HFFc6 (cell line): ENCODE data around the gene DPM2. TPM values are rescaled to one million over a fixed set of nuclear protein-coding genes. Genes with fewer than 3 reads are reported as not detected.

Source experiments
- DNase-seq: peaks from one replicate; pipeline ENCODE4 v3.0.0-alpha.2; 2018
- H3K27ac Mint-ChIP-seq: 2 replicates; pipeline ENCODE4 v1.8.0; 2020; ENCODE audit warnings: mild to moderate bottlenecking, mixed read lengths
- H3K27me3 Mint-ChIP-seq: 2 replicates; pipeline ENCODE4 v1.8.0; 2021; ENCODE audit warnings: mild to moderate bottlenecking, moderate library complexity, mixed read lengths; ENCODE audit not compliant: insufficient read depth
- H3K36me3 Mint-ChIP-seq: 2 replicates; pipeline ENCODE4 v1.8.0; 2021; ENCODE audit warnings: low read depth, mixed read lengths
- H3K4me1 Mint-ChIP-seq: 2 replicates; pipeline ENCODE4 v1.8.0; 2020; ENCODE audit warnings: low read depth, mixed read lengths
- H3K4me3 Mint-ChIP-seq: 2 replicates; pipeline ENCODE4 v1.8.0; 2020; ENCODE audit warnings: mild to moderate bottlenecking, moderate library complexity, mixed read lengths
- H3K9me3 Mint-ChIP-seq: 2 replicates; pipeline ENCODE4 v1.8.0; 2020; ENCODE audit warnings: mild to moderate bottlenecking, mixed read lengths
- total RNA-seq, 6 experiments: library from RNA; stranded (reverse); fragmentation: NEBNext Ultra II Directional; extraction: Animal tissue kit (Norgen Biotek cat#: 25700); gene quantifications; 2 replicates in 1 of 6; 3 replicates in 5 of 6; pipeline ENCODE4 v1.2.3, GENCODE V29; 2021
- TF ChIP-seq, protein P1 (sequence below): fragments of 200-600 bp; sonication (generic); IDR thresholded peaks from 2 replicates; pipeline ENCODE4 v1.5.0; 2021; ENCODE audit warnings: antibody characterized with exemption, mild to moderate bottlenecking

Gene DPM2
- total RNA-seq, 6 experiments from 2014 or later = 42.5 to 49.6 (median 47.1) TPM

GRCh38 chr9:127941062-127941960 lies 3.7 kb upstream of the DPM2 start:
- H3K9me3 Mint-ChIP-seq = no peaks in the 10 kb centered on the region
- peaks cover 6% of the 10 kb centered on the region for H3K27me3 Mint-ChIP-seq
- TF ChIP-seq, protein P1, sequence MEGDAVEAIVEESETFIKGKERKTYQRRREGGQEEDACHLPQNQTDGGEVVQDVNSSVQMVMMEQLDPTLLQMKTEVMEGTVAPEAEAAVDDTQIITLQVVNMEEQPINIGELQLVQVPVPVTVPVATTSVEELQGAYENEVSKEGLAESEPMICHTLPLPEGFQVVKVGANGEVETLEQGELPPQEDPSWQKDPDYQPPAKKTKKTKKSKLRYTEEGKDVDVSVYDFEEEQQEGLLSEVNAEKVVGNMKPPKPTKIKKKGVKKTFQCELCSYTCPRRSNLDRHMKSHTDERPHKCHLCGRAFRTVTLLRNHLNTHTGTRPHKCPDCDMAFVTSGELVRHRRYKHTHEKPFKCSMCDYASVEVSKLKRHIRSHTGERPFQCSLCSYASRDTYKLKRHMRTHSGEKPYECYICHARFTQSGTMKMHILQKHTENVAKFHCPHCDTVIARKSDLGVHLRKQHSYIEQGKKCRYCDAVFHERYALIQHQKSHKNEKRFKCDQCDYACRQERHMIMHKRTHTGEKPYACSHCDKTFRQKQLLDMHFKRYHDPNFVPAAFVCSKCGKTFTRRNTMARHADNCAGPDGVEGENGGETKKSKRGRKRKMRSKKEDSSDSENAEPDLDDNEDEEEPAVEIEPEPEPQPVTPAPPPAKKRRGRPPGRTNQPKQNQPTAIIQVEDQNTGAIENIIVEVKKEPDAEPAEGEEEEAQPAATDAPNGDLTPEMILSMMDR = peak; percentile 12; the same call in 1 of the 2 replicates
- peaks cover 26% of the 10 kb centered on the region for H3K4me1 Mint-ChIP-seq
- H3K36me3 Mint-ChIP-seq = peaks cover 1% of the 10 kb centered on the region
- H3K4me3 Mint-ChIP-seq = no peak overlapping the region
- no peak for DNase-seq
- H3K27ac Mint-ChIP-seq = no peak overlapping the region

DNA sequence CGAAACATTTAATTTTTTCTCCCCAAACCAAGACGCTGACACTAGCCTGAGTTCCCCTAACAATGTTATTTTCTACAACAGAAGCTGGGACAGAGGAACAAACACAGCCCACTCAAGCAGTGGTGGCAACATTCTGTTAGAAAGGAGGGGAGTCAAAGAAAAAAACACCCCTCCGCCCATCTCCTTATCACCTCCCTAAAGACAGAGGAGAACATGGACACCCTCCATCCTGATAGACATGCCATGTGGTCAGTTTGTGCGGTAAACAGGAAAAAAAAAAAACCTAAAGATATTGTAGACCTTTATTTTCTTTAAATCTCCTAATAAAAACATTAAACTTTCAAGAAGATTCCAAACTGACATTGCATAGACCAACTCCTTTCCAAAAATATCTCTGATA lies 2.9 kb upstream of the DPM2 start:
- Mint-ChIP-seq H3K27ac (no peak overlapping the region), H3K4me1 (peaks cover 33% of the 10 kb centered on the region), H3K4me3 (no peak overlapping the region), H3K27me3 (peaks cover 6% of the 10 kb centered on the region), H3K36me3 (peaks cover 9% of the 10 kb centered on the region), H3K9me3 (no peaks in the 10 kb centered on the region)
- TF ChIP-seq, protein P1 = no peak
- no peak for DNase-seq

DNA sequence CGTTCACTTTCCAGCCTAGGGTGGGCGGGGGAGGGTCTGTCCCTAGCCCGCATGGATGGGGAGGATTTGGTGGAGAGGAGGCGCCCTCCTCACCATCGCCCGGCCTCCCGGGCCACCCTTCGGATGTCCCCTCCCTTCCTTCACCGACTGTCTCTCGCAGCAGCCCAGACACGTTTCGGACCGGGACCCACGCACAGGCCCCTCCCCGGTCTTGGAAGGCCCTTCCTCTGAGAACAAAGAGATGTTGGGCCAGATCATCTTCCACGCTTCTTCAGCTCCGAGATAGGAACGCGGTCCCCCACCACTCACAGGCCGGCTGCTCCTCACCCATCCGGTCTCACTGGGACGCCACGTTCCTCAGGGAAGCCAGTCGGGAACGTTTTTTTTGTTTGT lies 640 bp upstream of the DPM2 start:
- no peak overlapping the region for H3K4me3 Mint-ChIP-seq
- no peak overlapping the region; the same call in 1 of the 2 replicates for H3K27ac Mint-ChIP-seq
- no peak for DNase-seq
- H3K27me3 Mint-ChIP-seq = peaks cover 6% of the 10 kb centered on the region
- no peaks in the 10 kb centered on the region for H3K9me3 Mint-ChIP-seq
- H3K36me3 Mint-ChIP-seq = peaks cover 9% of the 10 kb centered on the region
- TF ChIP-seq, protein P1 = no peak
- H3K4me1 Mint-ChIP-seq = peaks cover 41% of the 10 kb centered on the region

DNA sequence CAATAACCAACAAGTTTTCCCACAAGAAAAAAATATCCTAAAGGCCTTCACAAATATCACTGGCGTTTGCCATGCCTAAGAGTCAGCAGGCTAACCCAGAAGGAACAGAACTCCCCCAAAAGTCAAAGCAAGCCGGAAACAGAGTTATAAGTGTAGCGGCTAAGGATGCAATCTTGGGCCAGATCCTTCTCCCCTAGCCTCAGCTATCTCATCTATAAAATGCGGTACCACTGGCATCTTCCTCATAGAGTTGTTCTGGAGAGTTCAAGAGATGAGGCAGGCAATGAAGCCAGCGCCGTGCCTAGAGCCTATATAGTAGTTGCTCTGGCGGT lies 632 bp downstream of the DPM2 start:
- Mint-ChIP-seq H3K4me1 (peaks cover 42% of the 10 kb centered on the region), H3K27me3 (peaks cover 6% of the 10 kb centered on the region), H3K9me3 (no peaks in the 10 kb centered on the region), H3K4me3 (peak overlapping the region; percentile 94), H3K36me3 (peaks cover 15% of the 10 kb centered on the region), H3K27ac (peak overlapping the region; percentile 82)
- TF ChIP-seq, protein P1 = no peak
- DNase-seq = no peak

- Mint-ChIP-seq H3K9me3 (no peaks in the 10 kb centered on the region), H3K4me1 (peaks cover 47% of the 10 kb centered on the region), H3K27ac (peak overlapping the region; percentile 82), H3K4me3 (peak overlapping the region; percentile 94), H3K36me3 (peaks cover 15% of the 10 kb centered on the region), H3K27me3 (peaks cover 6% of the 10 kb centered on the region)
- TF ChIP-seq, protein P1 = no peak
- no peak for DNase-seq
Measured at GRCh38 chr9:127936347-127936852, 1.3 kb downstream of the DPM2 start.
